PC-3 (cell line): Measurements from ENCODE around the gene FTL. TPM values are rescaled to one million over a fixed set of nuclear protein-coding genes. Genes with fewer than 3 reads are reported as not detected.

Source experiments
- ATAC-seq: fragments of 200-7000 bp; cut with Tn5 transposase; 2 replicates; pipeline ENCODE4 v1.9.1; 2020; ENCODE audit warnings: mild to moderate bottlenecking, moderate library complexity
- BruUV-seq: library from RNA; stranded (reverse); fragments of 400-500 nt; replicated peaks from 2 replicates; lab custom pipeline; 2021; lab: Mats Ljungman, UMichigan
- CTCF ChIA-PET: fragments of 300-600 bp; sonication (Branson Sonifier 250); formaldehyde crosslinking; loops from one replicate; lab custom pipeline; 2022; ENCODE audit warnings: antibody characterized with exemption; lab: Charles Lee
- POLR2A ChIA-PET: fragments of 300-600 bp; sonication (Branson Sonifier 250); formaldehyde crosslinking; loops from one replicate; lab custom pipeline; 2022; ENCODE audit warnings: antibody characterized with exemption; ENCODE audit not compliant: unreplicated experiment; lab: Charles Lee
- DNase-seq: peaks from one replicate; pipeline ENCODE4 v3.0.0-alpha.2; 2015
- H2AFZ ChIP-seq: fragments of 300-600 bp; sonication (generic); 2 replicates; pipeline ENCODE4 v1.6.0; 2016; ENCODE audit warnings: antibody characterized with exemption, low read length
- H3F3A ChIP-seq: fragments of 300-600 bp; sonication (generic); one replicate; pipeline ENCODE4 v1.6.0; 2017; ENCODE audit warnings: antibody characterized with exemption, low read length, control low read depth, mild to moderate bottlenecking; ENCODE audit not compliant: unreplicated experiment
- H3K27ac ChIP-seq: fragments of 300-600 bp; sonication (generic); 2 replicates; pipeline ENCODE4 v1.5.1; 2016; ENCODE audit warnings: mild to moderate bottlenecking, low read length
- H3K27me3 ChIP-seq: fragments of 300-600 bp; sonication (generic); 2 replicates; pipeline ENCODE4 v1.6.1; 2016; ENCODE audit warnings: low read length, mixed read lengths
- H3K36me3 ChIP-seq: fragments of 300-600 bp; sonication (generic); 2 replicates; pipeline ENCODE4 v1.6.1; 2016; ENCODE audit warnings: low read depth, mixed run types, low read length, mixed read lengths
- H3K4me1 ChIP-seq: fragments of 300-600 bp; sonication (generic); 2 replicates; pipeline ENCODE4 v1.5.1; 2016; ENCODE audit warnings: low read length; ENCODE audit not compliant: insufficient read depth
- H3K4me2 ChIP-seq: fragments of 300-600 bp; sonication (generic); 2 replicates; pipeline ENCODE4 v1.6.0; 2016; ENCODE audit warnings: low read length
- H3K4me3 ChIP-seq: fragments of 300-600 bp; sonication (generic); 2 replicates; pipeline ENCODE4 v1.5.1; 2016; ENCODE audit warnings: mild to moderate bottlenecking, low read length, mixed read lengths
- H3K79me2 ChIP-seq: fragments of 300-600 bp; sonication (generic); 2 replicates; pipeline ENCODE4 v1.6.1; 2017; ENCODE audit warnings: low read length, mixed read lengths
- H3K9ac ChIP-seq: fragments of 300-600 bp; sonication (generic); 2 replicates; pipeline ENCODE4 v1.6.0; 2016; ENCODE audit warnings: mild to moderate bottlenecking, low read length
- H3K9me2 ChIP-seq: fragments of 300-600 bp; sonication (generic); replicated peaks from 2 replicates; pipeline ENCODE4 v1.6.1; 2016; ENCODE audit warnings: mixed run types, low read length, mixed read lengths
- H3K9me3 ChIP-seq: fragments of 300-600 bp; sonication (generic); 2 replicates; pipeline ENCODE4 v1.6.1; 2016; ENCODE audit warnings: low read length, mixed read lengths
- H4K20me1 ChIP-seq: fragments of 300-600 bp; sonication (generic); 2 replicates; pipeline ENCODE4 v1.6.1; 2016; ENCODE audit warnings: low read length, mixed read lengths
- CTCF ChIP-seq: fragments of 300-600 bp; sonication (generic); conservative IDR thresholded peaks from 2 replicates; pipeline ENCODE4 v1.5.1; 2017; ENCODE audit warnings: antibody characterized with exemption, low read depth, mild to moderate bottlenecking, low read length
- EZH2 ChIP-seq: fragments of 300-600 bp; sonication (generic); IDR thresholded peaks from one replicate; pipeline ENCODE4 v1.6.1; 2017; ENCODE audit warnings: antibody characterized with exemption, mild to moderate bottlenecking, low read length; ENCODE audit not compliant: unreplicated experiment
- EZH2phosphoT487 ChIP-seq: fragments of 300-600 bp; sonication (generic); IDR thresholded peaks from 2 replicates; pipeline ENCODE4 v1.6.1; 2018; ENCODE audit warnings: mild to moderate bottlenecking, antibody characterized with exemption, low read length, borderline replicate concordance
- intact Hi-C: fragments of 100-400 bp; cut with micrococcal nuclease; formaldehyde crosslinking; loops from 2 replicates; pipeline ENCODE4 v1.9.0; 2023
- total RNA-seq: library from RNA; depleted of rRNA; stranded (reverse); fragments of >200 nt; gene quantifications from 2 replicates; pipeline ENCODE4 v1.2.3, GENCODE V29; 2014

Gene FTL
- total RNA-seq, 1 experiment from 2014 or later = 1,109 TPM

- no peak for TF ChIP-seq EZH2phosphoT487
- peak; percentile 72 for TF ChIP-seq CTCF
- H4K20me1 ChIP-seq = 0 out of 2 replicates have a peak, but pooled peaks cover 4% of the 10 kb centered on the region
- H3K9me2 ChIP-seq = no peaks in the 10 kb centered on the region
- H3K27me3 ChIP-seq = no peaks in the 10 kb centered on the region
- DNase-seq (peak; percentile 98), ATAC-seq (peak; percentile 92)
- no TSS peak for BruUV-seq
- peak within 1 kb of the TSS; percentile 73 for H2AFZ ChIP-seq
- H3K27ac ChIP-seq = peak within 1 kb of the TSS; percentile 36
- peak within 1 kb of the TSS; percentile 89 for H3K9ac ChIP-seq
- intact Hi-C loops = loop anchor here (10.0 kb wide), 1 partner anchor 81 kb away; the partner anchor contains the start of gene KCNA7
- peak within 1 kb of the TSS; percentile 93 for H3K4me3 ChIP-seq
- CTCF ChIA-PET = interaction anchor here (0.5 to 1.3 kb wide), 16 partner anchors 10 to 802 kb away, joined by 3 to 9 read pairs (median 3); partner anchors contain the start of gene HRC
- H3K4me1 ChIP-seq = peaks cover 6% of the 10 kb centered on the region; the same call in 1 of the 2 replicates
- no peaks in the 10 kb centered on the region for H3K36me3 ChIP-seq
- POLR2A ChIA-PET = interaction anchor here (0.5 to 0.9 kb wide), 15 partner anchors 10 to 754 kb away, joined by 3 to 8 read pairs (median 4); partner anchors contain the start of genes BAX, CGB7 and DHDH
- H3K79me2 ChIP-seq = peaks cover 76% of the 10 kb centered on the region
- H3K9me3 ChIP-seq = no peaks in the 10 kb centered on the region
- H3K4me2 ChIP-seq = peak within 1 kb of the TSS; percentile 98
- H3F3A ChIP-seq = no peaks in the 10 kb centered on the region
Observed at GRCh38 chr19:48993175-48994034, 28.3 kb downstream of the FTL start, which contains the start of the genes GYS1 and RUVBL2. Gene GYS1 (minus strand): TSS chr19:48993309. CDS start chr19:48993112, 197 bp downstream. Gene RUVBL2 (plus strand): TSS chr19:48993887. CDS start chr19:48993912, 25 bp downstream.

GRCh38 chr19:48994035-48994386 is 28.9 kb downstream of the FTL start:
- peaks cover 76% of the 10 kb centered on the region for H3K79me2 ChIP-seq
- peak overlapping the region; percentile 25 for H3K27ac ChIP-seq
- peak overlapping the region; percentile 89 for H3K9ac ChIP-seq
- no peaks in the 10 kb centered on the region for H3K36me3 ChIP-seq
- intact Hi-C loops = loop anchor here (10.0 kb wide), 1 partner anchor 81 kb away; the partner anchor contains the start of gene KCNA7
- H3K9me3 ChIP-seq = no peaks in the 10 kb centered on the region
- peak overlapping the region; percentile 67 for H2AFZ ChIP-seq
- TF ChIP-seq EZH2phosphoT487 (no peak), CTCF (no peak), EZH2 (no peak)
- H4K20me1 ChIP-seq = 0 out of 2 replicates have a peak, but pooled peaks cover 4% of the 10 kb centered on the region
- ChIA-PET POLR2A (interaction anchor here (0.5 to 0.6 kb wide), 4 partner anchors 12 to 418 kb away, joined by 3 to 8 read pairs (median 3); partner anchors contain the start of gene DHDH), CTCF (interaction anchor here (0.7 to 1.3 kb wide), 6 partner anchors 15 to 182 kb away, joined by 3 to 7 read pairs (median 4); no protein-coding TSS in a partner anchor)
- H3K27me3 ChIP-seq = no peaks in the 10 kb centered on the region
- H3K4me2 ChIP-seq = peak overlapping the region; percentile 91
- peaks cover 6% of the 10 kb centered on the region; the same call in 1 of the 2 replicates for H3K4me1 ChIP-seq
- ATAC-seq (no peak), DNase-seq (no peak)
- H3K9me2 ChIP-seq = no peaks in the 10 kb centered on the region
- peak overlapping the region; percentile 93 for H3K4me3 ChIP-seq
- H3F3A ChIP-seq = no peaks in the 10 kb centered on the region
- BruUV-seq = TSS peak; percentile 79
